Measurements from ENCODE around the gene SCAMP2.

The SCAMP2 gene

GRCh38 chr15:74845581-74845980 is 27.6 kb downstream of the SCAMP2 start:
- H3K4me1 ChIP-seq (ENCODE audit: low read length) = peaks cover 38% of the 10 kb centered on the region
- peaks cover 20% of the 10 kb centered on the region for H3K79me2 ChIP-seq (ENCODE audit: low read length)
- peaks cover 55% of the 10 kb centered on the region for H3K36me3 ChIP-seq (replicated peaks; ENCODE audit: low read depth, low read length)
- no peaks in the 10 kb centered on the region for H3K27me3 ChIP-seq (ENCODE audit: low read depth, low read length)
- H3K9me3 ChIP-seq (ENCODE audit: insufficient read depth, low read length) = no peaks in the 10 kb centered on the region
- no peak overlapping the region for H2AFZ ChIP-seq (ENCODE audit: low read depth, low read length)
- TF ChIP-seq EZH2phosphoT487 (IDR thresholded peaks at IDR 0.05; ENCODE audit: low read depth) (no peak), CTCF (IDR thresholded peaks at IDR 0.05; ENCODE audit: low read depth, low read length) (no peak)
- H4K20me1 ChIP-seq (ENCODE audit: insufficient read depth, low read length) = no peaks in the 10 kb centered on the region
- no peak overlapping the region for H3K9ac ChIP-seq (ENCODE audit: low read length)
- H3K27ac ChIP-seq (ENCODE audit: low read length) = peak overlapping the region; percentile 79
- H3K4me3 ChIP-seq (ENCODE audit: low read length) = no peak overlapping the region
- no peak overlapping the region for H3K4me2 ChIP-seq (ENCODE audit: low read length)

DNA sequence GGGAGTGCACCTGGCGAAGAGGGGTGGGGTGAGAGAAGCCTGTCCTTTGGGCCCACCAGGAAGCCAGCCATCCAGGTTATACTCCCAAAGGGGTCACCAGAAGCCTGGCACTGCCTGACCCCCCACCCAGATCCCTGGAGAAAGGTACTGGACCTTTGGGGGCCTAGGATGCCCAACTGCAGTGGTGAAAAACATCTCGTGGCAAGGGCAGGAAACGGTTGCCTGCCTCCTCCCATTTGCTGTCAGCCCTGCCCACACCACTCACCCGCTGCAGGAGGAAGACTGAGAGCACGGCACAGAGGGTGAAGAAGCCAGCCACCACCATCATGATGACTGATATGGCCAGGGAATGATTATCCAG is 28.0 kb downstream of the SCAMP2 start:
- no peaks in the 10 kb centered on the region for H3K27me3 ChIP-seq (ENCODE audit: low read depth, low read length)
- H3K4me2 ChIP-seq (ENCODE audit: low read length) = no peak overlapping the region
- no peak overlapping the region for H3K9ac ChIP-seq (ENCODE audit: low read length)
- peaks cover 52% of the 10 kb centered on the region for H3K36me3 ChIP-seq (replicated peaks; ENCODE audit: low read depth, low read length)
- no peak overlapping the region for H2AFZ ChIP-seq (ENCODE audit: low read depth, low read length)
- H3K27ac ChIP-seq (ENCODE audit: low read length) = peak overlapping the region; percentile 79
- no peaks in the 10 kb centered on the region for H3K9me3 ChIP-seq (ENCODE audit: insufficient read depth, low read length)
- peaks cover 36% of the 10 kb centered on the region for H3K4me1 ChIP-seq (ENCODE audit: low read length)
- peaks cover 19% of the 10 kb centered on the region for H3K79me2 ChIP-seq (ENCODE audit: low read length)
- no peaks in the 10 kb centered on the region for H4K20me1 ChIP-seq (ENCODE audit: insufficient read depth, low read length)
- TF ChIP-seq EZH2phosphoT487 (IDR thresholded peaks at IDR 0.05; ENCODE audit: low read depth) (no peak), CTCF (IDR thresholded peaks at IDR 0.05; ENCODE audit: low read depth, low read length) (no peak; the same call in 1 of the 2 replicates)
- H3K4me3 ChIP-seq (ENCODE audit: low read length) = no peak overlapping the region

DNA sequence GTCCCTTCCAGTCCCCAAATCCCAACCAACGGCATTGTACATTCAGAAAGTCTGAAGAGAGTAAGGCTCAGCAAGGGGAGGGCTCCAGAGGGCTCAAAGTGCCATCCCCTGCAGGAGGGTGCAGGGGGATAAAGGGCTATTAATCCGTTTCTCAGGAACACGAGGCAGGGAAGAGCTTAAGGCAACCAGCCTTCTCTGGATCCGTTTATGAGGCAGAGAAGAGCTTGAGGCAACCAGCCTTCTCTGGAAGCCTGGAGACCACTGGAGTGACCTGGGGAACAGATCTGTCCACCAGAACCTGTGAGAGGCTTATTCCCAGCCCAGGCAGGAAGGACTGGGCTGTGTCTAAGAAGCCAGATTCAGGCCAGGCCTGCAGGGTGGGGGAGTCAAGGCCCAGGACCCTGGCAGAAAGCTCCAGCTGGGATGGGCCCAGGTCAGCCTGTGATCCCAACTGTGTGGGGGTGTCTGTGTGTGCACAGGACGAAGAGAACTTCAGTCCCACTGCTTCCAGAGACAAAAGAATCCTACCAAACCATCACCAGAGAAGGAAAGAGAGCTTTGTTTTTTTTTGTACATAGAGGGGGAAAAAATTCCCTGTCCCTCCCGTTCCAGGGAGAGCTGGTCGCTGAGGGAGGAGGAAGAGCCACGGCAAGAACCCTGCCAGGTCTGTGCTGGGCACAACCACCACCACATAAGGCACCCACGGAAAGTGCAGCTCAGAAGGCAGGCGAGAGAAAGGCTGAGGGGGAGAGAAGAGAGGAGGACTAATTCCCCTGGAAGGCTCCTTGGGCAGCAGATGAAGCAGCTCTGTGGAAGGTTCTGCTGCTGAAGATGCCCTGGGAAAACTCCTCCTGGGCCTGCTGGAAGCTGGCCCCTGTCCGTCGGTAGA is 28.6 kb downstream of the SCAMP2 start:
- H3K9ac ChIP-seq (ENCODE audit: low read length) = no peak overlapping the region; the same call in 1 of the 2 replicates
- TF ChIP-seq CTCF (IDR thresholded peaks at IDR 0.05; ENCODE audit: low read depth, low read length) (no peak), EZH2phosphoT487 (IDR thresholded peaks at IDR 0.05; ENCODE audit: low read depth) (no peak)
- peaks cover 50% of the 10 kb centered on the region for H3K36me3 ChIP-seq (replicated peaks; ENCODE audit: low read depth, low read length)
- H2AFZ ChIP-seq (ENCODE audit: low read depth, low read length) = no peak overlapping the region
- H3K4me2 ChIP-seq (ENCODE audit: low read length) = peak overlapping the region; percentile 78
- no peaks in the 10 kb centered on the region for H4K20me1 ChIP-seq (ENCODE audit: insufficient read depth, low read length)
- no peaks in the 10 kb centered on the region for H3K9me3 ChIP-seq (ENCODE audit: insufficient read depth, low read length)
- no peaks in the 10 kb centered on the region for H3K27me3 ChIP-seq (ENCODE audit: low read depth, low read length)
- peak overlapping the region; percentile 79 for H3K27ac ChIP-seq (ENCODE audit: low read length)
- peaks cover 13% of the 10 kb centered on the region for H3K79me2 ChIP-seq (ENCODE audit: low read length)
- H3K4me3 ChIP-seq (ENCODE audit: low read length) = 0 out of 2 replicates have a peak overlapping the region, but pooled peaks have one; percentile 82
- H3K4me1 ChIP-seq (ENCODE audit: low read length) = peaks cover 30% of the 10 kb centered on the region

GRCh38 chr15:74843891-74844299 is 29.3 kb downstream of the SCAMP2 start:
- Histone ChIP-seq H3K27ac (ENCODE audit: low read length) (peak overlapping the region; percentile 79), H2AFZ (ENCODE audit: low read depth, low read length) (no peak overlapping the region)

More at GRCh38 chr15:74843891-74844299, 29.3 kb downstream of the SCAMP2 start:
- peaks cover 13% of the 10 kb centered on the region for H3K79me2 ChIP-seq (ENCODE audit: low read length)
- H4K20me1 ChIP-seq (ENCODE audit: insufficient read depth, low read length) = no peaks in the 10 kb centered on the region
- TF ChIP-seq EZH2phosphoT487 (IDR thresholded peaks at IDR 0.05; ENCODE audit: low read depth) (no peak), CTCF (IDR thresholded peaks at IDR 0.05; ENCODE audit: low read depth, low read length) (no peak)
- H3K36me3 ChIP-seq (replicated peaks; ENCODE audit: low read depth, low read length) = peaks cover 53% of the 10 kb centered on the region
- no peaks in the 10 kb centered on the region for H3K9me3 ChIP-seq (ENCODE audit: insufficient read depth, low read length)
- peaks cover 29% of the 10 kb centered on the region for H3K4me1 ChIP-seq (ENCODE audit: low read length)
- peak overlapping the region; percentile 82 for H3K4me3 ChIP-seq (ENCODE audit: low read length)
- no peaks in the 10 kb centered on the region for H3K27me3 ChIP-seq (ENCODE audit: low read depth, low read length)
- H3K4me2 ChIP-seq (ENCODE audit: low read length) = peak overlapping the region; percentile 78
- peak overlapping the region; percentile 85 for H3K9ac ChIP-seq (ENCODE audit: low read length)
